ENCODE data around the gene TRAPPC5. TPM values are rescaled to one million over a fixed set of nuclear protein-coding genes. Genes with fewer than 3 reads are reported as not detected.
A peak's percentile ranks its signal among the peaks of the same experiment; 100 is the strongest.
"Not testable (repeated sequence)": the region's sequence is repeated elsewhere in the genome, so short reads cannot be mapped to it uniquely, and the experiment has no call there.

Gene TRAPPC5
- 10 to 100 TPM; 71.9 to 83.5 TPM for total RNA-seq
- long read RNA-seq, donor 1, full-length matches to known transcripts: 12 of 12 reads
- long read RNA-seq, donor 1, partial matches to known transcripts: 0 of 12 reads
- long read RNA-seq, donor 1, other reads (novel, unspliced or antisense): 0 of 12 reads
- long read RNA-seq, donor 2, full-length matches to known transcripts: 31 of 32 reads
- long read RNA-seq, donor 2, partial matches to known transcripts: 0 of 32 reads
- long read RNA-seq, donor 2, other reads (novel, unspliced or antisense): 1 of 32 reads

DNA sequence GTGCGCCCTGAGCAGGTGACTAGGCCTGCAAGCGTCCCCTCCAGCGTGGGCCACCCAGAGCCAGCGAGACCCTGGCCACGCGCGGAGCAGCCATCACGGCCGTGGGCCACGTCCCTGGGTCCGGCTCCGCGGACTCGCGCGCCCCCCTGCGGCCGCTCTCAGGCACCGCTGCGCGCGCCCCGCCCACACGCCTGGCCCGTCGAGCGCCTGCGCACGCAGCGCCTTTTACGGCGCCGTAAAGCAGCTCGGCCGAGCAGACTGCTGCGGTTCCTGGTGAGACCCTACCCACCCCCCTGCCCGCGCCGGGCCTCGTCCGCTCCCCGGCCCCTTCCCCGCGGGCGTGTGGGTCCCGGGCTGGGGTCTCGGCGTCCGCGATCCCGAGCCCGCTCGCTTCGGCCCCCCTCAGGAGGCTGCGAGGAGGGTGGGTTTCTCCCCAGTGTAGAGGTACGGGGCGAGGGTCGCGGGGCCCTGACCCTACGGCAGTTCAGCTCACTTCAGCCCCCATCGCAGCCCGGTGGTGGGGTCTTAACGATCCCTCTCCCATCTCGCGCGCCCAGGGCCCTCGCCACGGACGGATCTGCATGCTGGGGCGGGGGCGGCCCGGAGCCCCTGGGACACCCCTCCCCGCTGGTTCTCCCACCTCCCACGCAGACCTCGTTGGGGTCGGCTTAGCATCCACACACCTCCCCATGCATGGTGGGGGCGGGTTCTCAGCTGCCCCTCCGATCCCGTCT, at the start of gene TRAPPC5:
TRAPPC5 (plus strand) TSS at position 228 of the 734 bp plus-strand sequence. CDS start 1,421 bp downstream, outside the sequence.
- peak; percentile 95 for DNase-seq (ENCODE audit: low spot score)
- intact Hi-C loops (cut with DNase I): loop anchor here in 1 of 2 donors (5.0 kb wide), 1 partner anchor 288 kb away; no protein-coding TSS in a partner anchor

DNA sequence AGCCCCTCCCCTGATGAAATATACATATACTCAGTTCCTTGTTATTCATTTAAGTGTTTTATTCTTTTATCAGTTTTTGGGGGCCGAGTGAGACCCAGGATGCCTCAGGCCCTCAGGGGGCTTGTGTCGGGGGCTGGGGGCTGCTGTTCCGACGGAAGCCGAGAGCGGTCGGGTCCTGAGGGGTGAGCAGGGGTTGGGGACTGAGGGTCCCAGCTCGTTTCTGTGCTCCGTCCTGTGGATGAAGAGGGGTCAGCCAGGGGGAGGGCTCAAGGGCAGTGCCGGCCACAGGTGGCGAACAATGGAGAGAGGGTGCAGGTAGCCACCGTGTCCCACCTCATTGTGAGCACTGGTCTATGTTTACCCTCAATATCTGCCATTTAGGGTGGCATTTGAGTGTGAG, 49.1 kb upstream of the TRAPPC5 start:
- no peak for DNase-seq (ENCODE audit: low spot score)
- intact Hi-C loops (cut with DNase I): no loop called here

DNA sequence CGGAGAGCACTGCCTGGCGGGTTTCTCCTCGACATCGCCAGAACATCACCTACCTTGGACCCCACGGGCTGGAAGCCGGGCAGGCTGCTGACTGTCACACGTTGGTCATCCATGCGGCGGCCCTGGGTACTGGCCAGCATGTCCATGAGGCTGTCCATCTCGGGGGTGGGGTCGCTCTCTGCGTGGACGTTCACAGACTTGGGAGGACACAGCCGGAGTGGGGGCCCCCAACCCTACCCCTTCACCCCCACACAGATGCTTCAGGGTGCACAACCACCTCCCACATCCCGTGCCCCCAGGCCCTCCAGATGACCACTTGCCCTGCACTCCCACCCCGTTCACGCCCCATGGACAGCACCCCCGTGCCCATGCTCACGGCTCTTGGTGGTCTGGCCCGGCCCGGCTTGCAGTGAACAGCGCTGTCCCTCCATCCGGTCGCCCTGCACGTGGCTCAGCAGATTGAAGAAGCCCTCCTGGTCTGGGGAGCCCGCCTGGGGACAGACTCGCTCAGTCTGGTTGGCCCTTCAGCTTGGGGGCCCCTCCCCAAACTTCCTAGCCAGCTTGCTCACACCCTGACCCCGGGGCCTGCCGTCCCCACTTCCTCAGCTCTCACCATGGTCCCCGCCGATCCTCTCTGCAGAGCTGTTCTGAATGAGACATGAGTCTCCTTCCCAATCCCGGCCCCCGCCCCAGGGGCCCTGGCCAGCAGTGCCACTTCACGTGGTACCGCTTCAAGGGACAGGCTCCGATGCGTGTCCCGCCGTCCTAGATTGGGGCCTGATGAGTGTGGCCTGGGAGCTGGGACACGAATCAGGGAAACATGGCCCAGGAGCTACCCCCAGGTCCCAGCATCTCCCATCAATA, 48.1 kb upstream of the TRAPPC5 start:
- intact Hi-C loops (cut with DNase I): no loop called here
- no peak for DNase-seq (ENCODE audit: low spot score)

DNA sequence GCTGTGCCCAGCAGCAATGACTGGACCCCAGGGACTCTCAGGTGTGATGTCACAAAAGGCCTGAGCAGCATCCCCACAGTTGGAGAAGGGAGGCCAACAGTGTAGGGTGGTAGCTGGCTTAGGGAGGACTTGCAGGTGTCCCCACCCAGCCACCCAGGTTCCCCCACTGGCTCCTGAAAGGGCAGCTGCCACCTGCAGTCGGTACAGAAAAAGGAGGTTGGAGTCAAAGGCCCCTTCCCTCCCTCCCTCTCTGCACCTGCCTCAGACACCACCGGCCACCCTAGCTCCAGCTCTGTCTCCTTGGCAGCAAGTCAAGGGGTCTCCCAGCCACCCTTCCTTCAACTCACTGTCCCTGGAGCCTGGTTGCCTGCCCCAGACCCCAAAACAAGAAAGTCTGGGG, 46.9 kb upstream of the TRAPPC5 start, which contains the start of gene PCP2:
PCP2 (minus strand) TSS at position 22 of the 400 bp plus-strand sequence. CDS start 262 bp downstream, outside the sequence.
- DNase-seq (ENCODE audit: low spot score): no peak
- intact Hi-C loops (cut with DNase I): no loop called here

DNA sequence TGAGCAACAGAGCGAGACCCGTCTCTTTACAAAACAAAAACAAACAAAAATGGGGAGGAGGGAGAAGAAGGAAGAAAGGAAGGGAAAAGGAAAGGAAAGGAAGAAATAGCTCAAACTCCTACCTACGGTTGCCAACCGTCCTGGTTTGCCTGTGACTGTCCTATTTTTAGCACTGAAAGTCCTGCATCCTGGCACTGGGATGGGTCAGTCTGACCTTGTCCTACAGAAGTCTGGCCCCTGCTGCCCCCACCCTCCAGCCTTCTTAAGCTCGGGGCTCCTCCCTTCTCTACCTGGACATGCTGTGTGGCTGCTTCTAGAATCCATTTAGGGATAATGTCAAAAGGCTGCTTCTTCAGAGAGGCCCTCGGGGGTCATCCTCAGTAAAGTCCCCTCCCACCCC, 45.0 kb upstream of the TRAPPC5 start:
- intact Hi-C loops (cut with DNase I): no loop called here
- DNase-seq (ENCODE audit: low spot score): no peak

DNA sequence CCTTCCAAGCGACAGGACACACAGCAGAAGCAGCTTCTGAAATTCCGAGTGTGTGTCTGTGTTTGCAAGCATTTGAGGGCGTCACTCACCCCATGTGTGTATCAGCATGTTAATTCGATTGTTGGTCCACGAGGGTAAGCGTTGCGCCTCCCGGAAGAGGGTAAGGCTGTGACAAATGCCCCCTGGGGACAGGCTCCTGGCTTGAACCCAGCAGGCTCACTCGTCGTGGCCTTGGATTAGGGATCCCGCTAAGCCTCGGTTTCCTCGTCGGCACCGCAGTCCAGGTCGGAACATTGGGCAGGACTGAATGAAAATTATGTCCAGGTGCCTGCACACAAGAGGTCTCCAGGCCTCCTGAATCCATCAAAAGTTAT, 44.3 kb upstream of the TRAPPC5 start:
- DNase-seq (ENCODE audit: low spot score): no peak
- intact Hi-C loops (cut with DNase I): no loop called here

DNA sequence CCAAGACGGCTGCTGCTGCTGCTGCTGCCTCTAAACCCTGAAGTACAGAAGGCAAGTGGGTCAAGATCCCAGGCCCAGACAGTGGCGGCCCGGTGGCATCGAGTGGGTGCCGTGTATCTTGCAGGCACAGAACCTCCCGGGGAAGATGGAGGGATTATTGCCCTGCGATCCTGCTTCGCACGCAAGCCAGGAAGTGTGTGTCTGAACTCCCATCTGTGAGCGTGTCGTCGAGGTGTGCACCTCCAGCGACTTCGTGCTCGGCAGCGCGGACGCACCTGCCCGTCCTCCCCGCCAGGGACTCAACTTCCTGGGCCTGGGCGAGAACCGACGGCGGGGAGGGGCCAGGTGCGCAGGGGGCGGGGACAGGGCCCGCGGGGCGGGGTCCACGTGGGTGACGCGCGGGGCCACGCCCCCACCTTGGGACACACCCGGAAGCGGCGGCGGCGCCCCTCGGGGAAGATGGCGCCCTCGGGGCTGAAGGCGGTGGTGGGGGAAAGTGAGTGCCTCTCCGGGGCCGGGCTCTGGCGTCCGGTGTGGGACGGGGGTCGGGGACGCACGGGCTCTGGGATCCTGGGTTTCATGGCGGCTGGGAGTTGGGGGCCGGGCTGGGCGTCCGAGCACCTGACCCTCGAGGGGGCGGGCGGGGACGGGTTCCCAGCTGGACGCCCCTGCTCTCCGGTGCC, 43.8 kb upstream of the TRAPPC5 start, which contains the start of gene STXBP2:
STXBP2 (plus strand) TSS at position 420 of the 683 bp plus-strand sequence; CDS start at position 460, 40 bp downstream.
- DNase-seq (ENCODE audit: low spot score): peak; percentile 92
- intact Hi-C loops (cut with DNase I): no loop called here

DNA sequence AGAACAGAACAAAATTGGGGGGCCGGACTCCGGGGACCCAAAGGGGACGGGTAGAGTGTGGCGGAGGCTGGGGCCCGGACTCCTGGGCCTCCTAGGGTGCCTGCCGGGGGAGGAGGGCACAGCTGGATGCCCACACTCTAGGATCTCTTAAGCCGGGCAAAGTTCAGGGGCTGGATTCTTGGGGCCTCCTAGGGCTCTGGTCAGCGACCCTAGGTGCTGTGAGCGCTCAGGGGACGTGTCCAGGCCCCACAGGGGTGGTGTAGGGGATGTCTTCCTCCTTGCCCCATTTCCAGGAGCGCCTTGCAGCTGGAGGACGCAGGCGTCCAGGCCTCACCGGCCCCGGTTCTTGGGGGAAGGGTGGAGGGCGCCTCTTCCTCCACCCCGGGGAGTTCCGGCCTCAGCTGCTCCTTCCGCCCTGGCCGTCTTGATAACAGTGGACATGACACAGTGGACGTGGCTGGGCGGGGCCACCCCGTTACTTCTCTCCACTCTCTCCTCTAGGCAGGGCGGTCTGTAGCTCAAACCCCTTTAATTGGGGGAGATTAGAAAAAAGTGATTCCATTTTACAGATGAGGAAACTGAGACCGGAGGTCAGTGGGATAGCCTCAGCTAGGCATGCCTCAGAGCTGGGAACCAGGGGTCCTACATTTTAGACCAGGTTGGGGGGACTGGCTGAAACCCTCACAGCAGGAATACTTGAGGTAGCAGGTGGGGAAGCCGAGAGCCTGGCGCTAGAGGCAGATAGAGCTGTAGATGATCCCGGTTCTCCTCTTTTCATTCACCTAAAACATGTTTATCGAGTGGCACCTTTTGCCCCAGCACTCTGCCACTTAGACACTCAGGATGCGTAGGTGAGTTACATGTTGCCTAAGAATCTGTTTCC, 43.0 kb upstream of the TRAPPC5 start:
- DNase-seq (ENCODE audit: low spot score): peak; percentile 89
- intact Hi-C loops (cut with DNase I): no loop called here

DNA sequence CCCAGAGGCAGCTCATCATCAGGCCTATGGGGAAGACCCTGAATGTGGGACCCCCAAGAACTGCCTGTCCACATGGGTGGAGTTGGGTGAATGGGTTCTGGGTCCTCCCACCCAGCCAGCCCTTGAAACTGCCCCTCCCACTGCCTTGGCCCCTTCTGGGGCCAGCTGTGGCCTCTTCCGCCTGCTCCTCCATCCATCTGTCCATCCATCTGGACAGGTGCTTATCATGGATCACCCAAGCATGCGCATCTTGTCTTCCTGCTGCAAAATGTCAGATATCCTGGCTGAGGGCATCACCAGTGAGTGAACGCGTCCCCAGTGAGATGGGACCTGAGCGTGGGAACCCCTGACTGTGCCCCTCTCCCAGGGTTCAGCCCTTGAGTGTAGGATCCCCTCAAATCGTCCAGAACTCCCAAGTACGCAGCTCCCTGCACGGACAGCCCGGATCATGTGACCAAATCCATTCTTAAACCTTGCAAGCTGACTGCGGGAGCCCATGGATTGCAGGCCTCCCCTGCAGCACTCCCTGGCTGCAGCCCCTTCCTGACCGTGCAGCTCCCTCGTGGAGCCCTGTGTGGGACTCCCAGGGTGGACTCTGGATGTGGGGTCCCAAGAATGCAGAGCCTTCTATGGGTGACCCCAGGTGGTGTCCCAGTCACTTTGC, 41.7 kb upstream of the TRAPPC5 start:
- no peak for DNase-seq (ENCODE audit: low spot score)
- intact Hi-C loops (cut with DNase I): no loop called here

DNA sequence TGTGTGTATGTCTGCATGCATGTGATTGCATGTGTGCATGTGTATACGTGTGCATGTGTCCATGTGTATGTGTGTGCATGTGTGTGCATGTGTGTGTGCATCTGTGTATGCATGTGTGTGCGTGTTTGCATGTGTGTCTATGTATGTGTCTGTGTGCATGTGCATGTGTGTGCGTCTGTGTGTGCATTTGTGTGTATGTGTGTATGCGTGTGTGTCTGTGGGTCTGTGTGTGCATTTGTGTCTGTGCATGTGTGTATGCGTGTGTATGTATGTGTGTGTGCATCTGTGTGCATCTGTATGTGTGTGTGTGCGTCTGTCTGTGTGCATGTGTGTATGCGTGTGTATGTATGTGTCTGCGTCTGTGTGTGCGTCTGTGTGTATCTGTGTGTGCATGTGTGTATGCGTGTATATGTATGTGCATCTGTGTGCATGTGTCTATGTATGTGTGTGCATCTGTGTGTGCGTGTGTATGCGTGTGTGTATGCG, 40.7 kb upstream of the TRAPPC5 start:
- DNase-seq (ENCODE audit: low spot score): no peak

DNA sequence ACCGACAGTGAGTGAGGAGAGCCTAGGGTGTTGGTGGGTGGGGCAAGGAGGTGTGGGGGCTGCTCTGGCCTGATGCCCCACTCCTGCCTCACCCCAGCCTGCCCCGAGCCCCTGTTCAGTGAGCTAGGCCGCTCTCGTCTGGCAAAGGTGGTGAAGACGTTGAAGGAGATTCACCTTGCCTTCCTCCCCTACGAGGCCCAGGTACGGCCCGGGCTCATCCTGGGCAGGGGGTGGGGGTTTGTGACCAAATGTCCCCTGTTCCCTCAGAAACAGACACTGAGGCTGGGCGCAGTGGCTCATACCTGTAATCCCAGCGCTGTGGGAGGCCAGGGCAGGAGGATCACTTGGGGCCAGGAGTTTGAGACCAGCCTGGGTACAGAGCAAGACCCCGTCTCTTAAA, 39.8 kb upstream of the TRAPPC5 start:
- DNase-seq (ENCODE audit: low spot score): no peak
- intact Hi-C loops (cut with DNase I): no loop called here

More for the DNA sequence above, 40.7 kb upstream of the TRAPPC5 start:
- intact Hi-C loops (cut with DNase I): no loop called here

DNA sequence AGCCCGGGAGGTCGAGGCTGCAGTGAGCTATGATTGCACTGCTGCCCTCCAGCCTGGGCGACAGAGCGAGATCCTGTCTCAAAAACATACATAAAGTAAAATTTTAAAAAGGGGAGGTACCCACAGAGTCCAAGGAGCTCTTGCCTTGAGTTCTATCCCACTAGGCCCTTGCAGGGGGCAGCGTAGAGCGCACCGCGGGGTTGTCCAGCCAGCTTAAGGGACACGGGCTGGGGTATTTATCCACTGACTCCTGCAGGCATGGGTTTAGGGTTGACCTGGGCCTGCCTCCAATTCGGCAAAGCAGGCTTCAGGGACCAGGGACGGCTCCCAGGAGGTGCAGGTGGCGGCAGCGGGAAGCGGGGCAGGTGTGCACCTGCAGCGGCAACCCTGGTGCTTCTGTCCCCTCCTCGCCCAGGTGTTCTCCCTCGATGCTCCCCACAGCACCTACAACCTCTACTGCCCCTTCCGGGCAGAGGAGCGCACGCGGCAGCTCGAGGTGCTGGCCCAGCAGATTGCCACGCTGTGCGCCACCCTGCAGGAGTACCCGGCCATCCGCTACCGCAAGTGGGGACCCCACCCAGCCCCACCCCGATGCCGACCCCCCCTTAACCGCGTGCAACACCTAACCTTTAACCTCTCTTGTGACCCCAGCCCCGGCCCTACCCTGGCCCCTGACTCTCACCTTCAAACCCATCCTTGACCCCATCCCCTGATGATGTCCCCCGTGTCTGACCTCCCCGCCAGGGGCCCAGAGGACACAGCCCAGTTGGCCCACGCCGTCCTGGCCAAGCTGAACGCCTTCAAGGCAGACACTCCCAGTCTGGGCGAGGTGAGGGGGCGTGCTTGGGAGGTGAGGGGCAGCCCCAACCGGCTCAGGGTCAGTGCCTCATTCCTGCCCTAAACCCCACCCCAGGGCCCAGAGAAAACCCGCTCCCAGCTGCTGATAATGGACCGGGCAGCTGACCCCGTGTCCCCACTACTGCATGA, 39.0 kb upstream of the TRAPPC5 start:
- no peak for DNase-seq (ENCODE audit: low spot score)
- intact Hi-C loops (cut with DNase I): no loop called here

DNA sequence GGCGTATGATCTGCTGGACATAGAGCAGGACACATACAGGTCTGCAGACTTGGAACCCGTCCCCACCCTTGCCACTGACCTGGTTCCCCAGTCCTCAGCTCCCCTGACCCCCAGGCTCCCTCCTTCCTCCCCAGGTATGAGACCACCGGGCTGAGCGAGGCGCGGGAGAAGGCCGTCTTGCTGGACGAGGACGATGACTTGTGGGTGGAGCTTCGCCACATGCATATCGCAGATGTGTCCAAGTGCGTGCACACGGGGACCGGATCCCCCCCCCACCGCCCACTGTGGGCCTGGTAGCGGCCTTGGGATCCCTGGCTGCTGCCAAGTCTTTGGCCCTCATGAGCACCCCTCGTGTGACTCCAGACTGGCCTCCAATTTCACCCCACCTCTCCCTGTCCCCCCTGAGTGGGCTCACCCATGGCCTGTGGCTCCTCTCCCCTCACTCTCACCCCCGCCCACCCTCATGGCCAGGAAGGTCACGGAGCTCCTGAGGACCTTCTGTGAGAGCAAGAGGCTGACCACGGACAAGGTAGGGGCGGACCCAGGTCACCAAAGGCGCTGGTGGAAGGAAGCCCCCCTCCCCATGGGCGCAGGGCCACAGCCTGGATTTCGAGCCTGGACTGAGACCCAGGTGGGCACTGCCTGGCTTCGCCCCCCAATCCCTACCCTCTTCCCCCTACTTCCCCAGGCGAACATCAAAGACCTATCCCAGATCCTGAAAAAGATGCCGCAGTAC, 38.2 kb upstream of the TRAPPC5 start:
- intact Hi-C loops (cut with DNase I): no loop called here
- DNase-seq (ENCODE audit: low spot score): no peak

DNA sequence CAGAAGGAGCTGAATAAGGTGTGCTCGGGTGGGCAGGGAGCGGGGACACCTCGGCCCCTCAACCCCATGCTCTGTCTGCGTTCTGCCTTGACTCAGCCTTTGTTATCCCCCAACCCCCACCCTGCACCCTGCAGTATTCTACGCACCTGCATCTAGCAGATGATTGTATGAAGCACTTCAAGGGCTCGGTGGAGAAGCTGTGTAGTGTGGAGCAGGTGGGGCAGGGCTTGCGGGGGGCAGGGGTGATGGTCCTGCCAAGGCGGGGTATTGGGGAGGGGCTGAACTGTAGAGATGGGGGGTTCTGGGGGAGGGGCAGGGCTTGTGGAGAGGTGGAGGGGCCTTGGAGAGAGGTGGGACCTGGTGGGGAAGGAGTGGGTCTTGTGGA, 37.6 kb upstream of the TRAPPC5 start:
- no peak for DNase-seq (ENCODE audit: low spot score)

DNA sequence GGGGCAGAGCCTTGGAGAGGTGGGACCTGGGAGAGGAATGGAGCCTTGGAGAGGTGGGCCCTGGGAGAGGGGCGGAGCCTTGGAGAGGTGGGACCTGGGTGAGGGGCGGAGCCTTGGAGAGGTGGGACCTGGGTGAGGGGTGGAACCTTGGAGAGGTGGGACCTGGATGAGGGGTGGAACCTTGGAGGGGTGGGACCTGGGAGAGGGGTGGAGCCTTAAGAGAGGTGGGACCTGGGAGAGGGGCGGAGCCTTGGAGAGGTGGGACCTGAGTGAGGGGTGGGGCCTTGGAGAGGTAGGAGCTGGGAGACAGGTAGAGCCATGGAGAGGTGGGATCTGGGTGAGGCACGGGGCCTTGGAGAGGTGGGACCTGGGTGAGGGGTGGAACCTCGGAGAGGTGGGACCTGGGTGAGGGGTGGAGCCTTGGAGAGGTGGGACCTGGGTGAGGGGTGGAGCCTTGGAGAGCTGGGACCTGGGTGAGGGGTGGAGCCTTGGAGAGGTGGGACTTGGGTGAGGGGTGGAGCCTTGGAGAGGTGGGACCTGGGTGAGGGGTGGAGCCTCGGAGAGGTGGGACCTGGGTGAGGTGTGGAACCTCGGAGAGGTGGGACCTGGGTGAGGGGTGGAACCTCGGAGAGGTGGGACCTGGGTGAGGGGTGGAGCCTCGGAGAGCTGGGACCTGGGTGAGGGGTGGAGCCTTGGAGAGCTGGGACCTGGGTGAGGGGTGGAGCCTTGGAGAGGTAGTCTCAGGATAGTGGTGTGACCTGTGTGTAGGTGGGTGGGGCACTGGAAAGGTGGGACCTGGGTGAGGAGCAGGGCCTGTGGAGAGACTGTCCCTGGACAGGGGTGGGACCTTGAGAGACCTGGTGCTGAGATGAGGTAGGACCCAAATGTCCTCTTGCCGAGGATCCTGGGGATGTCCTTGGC, 36.7 kb upstream of the TRAPPC5 start:
- intact Hi-C loops (cut with DNase I); DNase-seq (ENCODE audit: low spot score): not testable (repeated sequence)

More for the DNA sequence above, 37.6 kb upstream of the TRAPPC5 start:
- intact Hi-C loops (cut with DNase I): no loop called here
